Hepatic stellate cell (primary cell): ENCODE measurements around the gene AATF.

Experiments used
- DNase-seq: peaks from one replicate; pipeline ENCODE4 v3.0.0; 2011; ENCODE audit warnings: low spot score

AATF gene

DNA sequence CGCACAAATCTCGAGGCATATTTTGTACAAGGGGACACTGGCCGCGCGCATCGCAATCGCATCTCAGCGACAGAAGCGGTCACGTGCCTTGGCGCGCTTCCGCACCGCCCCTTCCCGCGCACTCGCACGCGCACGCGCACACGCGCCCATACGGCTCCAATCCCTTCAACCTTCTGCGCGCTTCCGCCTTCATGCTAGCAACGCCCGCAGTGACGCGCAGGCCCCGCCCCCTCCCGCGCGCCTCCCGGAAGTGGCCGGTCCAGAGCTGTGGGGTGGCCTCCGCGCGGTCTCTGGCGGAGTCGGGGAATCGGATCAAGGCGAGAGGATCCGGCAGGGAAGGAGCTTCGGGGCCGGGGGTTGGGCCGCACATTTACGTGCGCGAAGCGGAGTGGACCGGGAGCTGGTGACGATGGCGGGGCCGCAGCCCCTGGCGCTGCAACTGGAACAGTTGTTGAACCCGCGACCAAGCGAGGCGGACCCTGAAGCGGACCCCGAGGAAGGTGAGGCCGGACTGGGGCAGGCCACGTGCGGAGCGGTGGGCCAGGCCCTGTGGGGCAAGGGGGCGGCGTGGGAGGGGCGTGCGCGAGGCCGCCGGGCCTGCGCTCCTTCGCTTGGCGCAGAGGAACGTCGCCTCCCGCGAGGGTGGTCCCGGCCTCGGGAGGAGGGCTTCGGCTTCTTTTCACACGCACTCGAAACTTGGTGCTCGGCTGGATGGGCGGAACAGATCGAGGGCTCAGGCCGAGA, at the start of gene AATF:
Gene AATF (plus strand): TSS at position 238 of the 744 bp plus-strand sequence. CDS start 172 bp downstream, at position 410.
- peak; percentile 98 for DNase-seq

DNA sequence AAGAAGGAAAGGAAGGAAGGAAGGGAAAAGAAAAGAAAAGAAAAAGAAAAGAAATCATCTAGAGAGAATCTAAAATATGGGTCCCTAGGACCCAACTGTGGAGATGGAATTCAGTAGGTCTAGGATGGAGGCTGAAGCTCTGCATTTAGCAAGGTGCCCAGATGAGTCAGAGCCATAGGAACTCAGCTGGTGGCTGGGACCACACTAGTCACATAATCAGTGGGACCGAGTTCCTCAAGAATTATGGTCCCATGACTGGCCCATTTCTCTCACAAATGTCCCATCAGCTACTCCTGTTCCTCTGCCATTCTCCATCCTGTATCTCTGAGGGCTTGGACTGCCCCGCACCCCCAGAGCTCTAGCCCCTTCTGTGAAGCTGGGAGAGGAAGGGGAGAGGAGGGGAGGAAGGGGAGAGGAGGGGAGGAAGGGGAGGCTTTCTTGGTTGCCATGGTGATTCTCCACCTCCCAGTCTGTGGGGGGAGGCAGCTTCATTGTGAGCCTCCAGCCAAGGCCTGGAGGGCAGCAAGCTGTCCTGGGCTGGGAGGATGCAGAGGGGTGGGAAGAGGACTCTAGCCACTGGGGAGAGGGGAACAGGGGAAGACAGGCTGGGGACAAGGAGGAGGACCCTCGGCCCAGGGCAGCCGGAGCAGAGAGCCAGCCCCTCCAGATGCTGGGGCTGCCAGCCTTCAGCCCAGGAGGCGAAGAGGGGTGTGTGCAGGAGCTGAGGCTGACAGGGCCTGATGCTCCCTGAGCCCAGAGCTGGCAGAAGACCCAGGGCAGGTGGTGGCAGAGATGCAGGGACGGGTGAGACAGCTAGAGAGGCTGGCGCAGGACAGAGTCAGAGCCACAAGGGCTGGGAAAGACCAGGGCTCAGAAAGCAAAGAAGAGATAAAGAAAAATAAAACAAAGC, 49.2 kb upstream of the AATF start:
- DNase-seq, result no peak

GRCh38 chr17:36900160-36900512, 48.6 kb upstream of the AATF start:
- DNase-seq, result no peak

GRCh38 chr17:36901506-36901905, 47.2 kb upstream of the AATF start:
- DNase-seq, result no peak

- no peak for DNase-seq
These were observed 41.3 kb upstream of the AATF start for GRCh38 chr17:36907407-36907806.

GRCh38 chr17:36910513-36910912, 38.2 kb upstream of the AATF start:
- no peak for DNase-seq

DNA sequence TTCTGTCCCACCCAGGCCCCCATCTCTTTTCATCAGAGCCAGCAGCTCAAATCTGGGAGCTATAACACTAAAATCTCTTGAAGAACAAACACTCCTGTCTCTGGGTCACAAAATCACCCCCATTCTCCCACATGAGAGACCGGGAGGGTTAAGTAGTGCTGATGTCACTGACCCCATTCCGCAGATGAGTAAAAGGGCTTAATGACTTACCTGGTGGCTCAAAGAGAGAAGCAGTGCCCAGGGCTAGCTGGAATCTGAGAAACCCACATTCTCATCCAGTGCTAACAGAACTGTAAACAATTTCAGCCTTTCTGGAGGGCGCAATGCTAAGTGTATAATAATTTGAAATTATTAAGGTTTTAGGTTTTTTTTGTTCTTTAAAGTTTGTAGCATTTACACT, 37.8 kb upstream of the AATF start:
- DNase-seq, result no peak

DNA sequence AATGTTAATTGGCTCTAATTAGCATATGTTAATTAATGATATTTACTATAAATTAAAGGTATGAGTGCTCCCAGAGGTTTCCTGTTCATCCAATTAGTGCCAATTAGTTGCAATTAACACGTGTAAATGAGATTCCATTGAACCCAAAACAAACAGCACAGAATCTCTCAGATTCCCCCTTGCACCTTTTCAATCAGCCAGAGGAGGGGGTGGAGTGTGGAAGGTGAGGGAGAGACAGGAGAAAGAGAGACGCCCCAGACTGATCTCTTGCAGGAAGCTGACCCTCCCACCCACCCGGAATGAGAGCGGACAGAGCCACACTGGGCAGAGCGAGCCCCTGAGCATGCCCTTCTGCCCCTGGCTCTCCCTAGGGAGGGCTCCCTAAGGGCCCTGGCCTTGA, 35.6 kb upstream of the AATF start:
- DNase-seq, result no peak

GRCh38 chr17:36918211-36918691, 30.5 kb upstream of the AATF start:
- DNase-seq, result no peak

DNA sequence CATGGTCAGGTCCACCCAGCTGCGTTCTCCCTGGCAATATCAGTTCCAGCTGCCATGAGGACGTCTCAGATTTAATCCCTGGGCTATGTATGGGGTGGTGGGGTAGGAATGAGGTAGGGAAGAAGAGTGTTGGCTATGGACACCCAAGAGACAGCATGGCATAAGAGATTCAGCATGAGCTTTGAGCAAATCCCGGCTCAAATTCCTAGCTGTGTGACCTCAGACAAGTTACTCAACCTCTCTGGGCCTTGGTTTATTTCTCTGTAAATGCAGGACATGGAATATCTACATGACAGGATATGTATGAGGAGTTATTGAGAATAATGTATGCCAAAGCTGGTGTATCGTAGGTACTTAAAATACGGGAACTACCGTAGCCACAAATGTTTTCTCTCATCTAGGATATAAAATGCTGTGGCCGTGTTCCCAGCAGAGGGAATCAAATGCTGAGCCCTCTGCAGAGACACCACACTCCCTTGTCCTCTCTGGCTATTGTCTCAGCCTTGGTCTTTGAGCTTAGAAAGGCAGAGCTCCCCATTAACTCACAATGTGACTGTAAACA, 29.3 kb upstream of the AATF start:
- DNase-seq, result no peak

- DNase-seq, result no peak
These were observed 28.4 kb upstream of the AATF start for GRCh38 chr17:36920032-36921005.

GRCh38 chr17:36921095-36921851, 27.5 kb upstream of the AATF start:
- DNase-seq, result no peak

GRCh38 chr17:36922175-36922574, 26.6 kb upstream of the AATF start:
- no peak for DNase-seq

DNA sequence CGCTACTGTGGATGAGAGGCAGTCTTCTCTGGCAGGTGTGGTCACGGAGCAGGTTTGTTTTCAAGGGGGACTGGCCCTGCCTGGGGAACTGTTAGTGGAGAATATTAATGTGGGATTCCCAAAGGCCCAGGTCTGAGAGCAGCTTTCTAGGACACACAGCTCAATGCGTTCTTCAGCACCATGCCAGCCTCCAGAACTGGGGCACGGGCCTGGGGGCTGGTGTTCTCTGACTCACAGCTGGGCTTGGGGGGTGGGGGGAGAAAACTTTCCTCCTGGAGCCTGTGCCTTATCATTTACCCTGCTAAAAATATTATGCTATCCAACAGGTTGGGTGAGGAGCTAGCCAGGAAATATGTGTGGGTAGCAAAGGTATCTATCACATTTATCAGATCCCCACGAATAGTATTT, 24.9 kb upstream of the AATF start:
- DNase-seq, result no peak

- DNase-seq, result no peak
These were observed 22.5 kb upstream of the AATF start for GRCh38 chr17:36926226-36926625.

DNA sequence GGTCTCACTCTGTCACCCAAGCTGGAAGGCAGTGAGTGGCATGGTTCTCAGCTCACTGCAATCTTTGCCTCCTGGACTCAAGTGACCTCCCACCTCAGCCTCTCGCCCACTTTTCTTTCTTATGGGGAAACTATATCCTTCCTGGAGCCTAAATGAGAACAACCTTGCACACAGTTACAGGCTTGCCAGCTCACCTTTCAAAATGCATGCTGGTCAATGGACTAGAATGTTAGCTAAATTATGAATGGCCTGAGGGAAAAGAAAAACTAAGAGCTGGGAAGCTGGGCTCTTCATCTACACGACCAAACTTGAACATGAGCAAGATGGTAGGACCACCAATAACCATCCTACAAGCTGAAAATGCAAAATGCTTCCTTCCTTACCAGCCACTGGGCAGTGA, 22.1 kb upstream of the AATF start:
- no peak for DNase-seq

DNA sequence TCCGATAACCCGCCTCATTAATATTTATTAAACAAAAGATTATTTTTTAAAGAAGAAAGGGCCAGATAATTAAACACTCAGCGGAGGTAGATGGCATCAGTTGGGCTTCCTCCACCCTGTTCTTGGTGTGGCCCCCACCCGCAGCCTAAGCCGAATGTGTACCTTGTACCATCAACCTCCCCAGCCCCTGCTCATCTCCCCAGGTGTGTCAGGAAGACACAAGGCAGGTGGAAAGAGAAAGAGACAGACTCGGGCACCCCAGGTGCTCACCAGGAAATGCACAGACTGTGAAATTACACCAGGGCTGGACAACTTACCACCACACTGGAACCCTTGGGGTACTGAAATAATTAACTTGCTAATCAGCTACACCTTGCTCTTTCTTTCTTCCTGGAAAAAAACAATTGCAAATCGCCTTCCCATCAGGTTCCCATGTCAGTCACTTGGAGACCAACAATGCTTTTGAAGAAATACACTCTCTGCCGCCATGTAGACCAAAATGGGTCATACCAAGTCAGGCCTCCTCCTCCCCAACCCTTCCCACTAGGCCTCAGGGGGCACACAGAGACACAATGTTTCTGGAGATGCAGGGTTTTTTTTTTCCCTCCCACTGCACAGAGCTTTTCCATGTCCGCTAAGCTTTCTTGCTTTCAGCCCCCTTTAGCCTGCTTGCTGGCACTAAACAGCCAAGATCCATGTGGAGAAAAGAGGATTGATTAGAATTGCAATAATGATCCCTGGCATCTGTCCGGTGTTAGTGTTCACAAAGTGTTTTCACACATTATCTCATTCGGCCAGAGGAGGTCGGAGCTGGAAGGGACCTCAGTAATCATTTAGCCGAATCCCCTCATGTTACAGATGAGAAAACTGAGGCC, 20.0 kb upstream of the AATF start:
- DNase-seq, result no peak

DNA sequence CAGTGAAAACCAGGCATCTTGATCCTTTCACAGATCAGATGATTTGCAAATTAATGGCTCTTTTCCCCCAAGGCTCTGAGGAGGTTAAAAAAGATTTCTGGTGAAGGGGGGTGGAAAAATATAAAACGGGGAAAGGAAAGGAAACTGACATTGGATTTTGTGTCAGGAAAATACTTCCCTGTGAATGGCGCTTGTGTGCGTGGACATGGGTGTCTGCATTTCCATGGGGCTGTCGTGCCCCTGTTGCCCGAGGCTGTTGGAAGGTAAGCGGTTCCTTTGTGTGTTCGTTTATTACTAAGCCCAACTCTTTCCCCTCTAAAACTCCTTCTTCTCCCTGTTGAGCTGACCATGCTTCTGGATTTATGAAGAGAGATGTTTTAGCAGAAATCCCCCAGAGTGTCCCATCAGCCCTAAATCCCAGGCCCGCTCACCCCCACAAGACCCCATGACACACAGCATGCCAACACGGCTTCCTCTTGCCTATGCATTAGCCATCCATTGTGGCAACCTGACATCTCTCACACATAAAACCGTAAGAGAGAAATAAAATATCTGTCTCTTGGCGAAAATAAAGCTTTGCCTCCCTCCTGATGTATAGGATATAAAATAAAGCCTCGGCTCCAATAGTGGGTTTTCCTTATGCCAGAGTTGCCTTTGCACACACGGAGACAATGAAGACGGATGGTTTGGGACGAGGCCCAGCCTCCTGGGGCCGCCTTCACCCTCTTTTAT, 18.7 kb upstream of the AATF start:
- no peak for DNase-seq

DNA sequence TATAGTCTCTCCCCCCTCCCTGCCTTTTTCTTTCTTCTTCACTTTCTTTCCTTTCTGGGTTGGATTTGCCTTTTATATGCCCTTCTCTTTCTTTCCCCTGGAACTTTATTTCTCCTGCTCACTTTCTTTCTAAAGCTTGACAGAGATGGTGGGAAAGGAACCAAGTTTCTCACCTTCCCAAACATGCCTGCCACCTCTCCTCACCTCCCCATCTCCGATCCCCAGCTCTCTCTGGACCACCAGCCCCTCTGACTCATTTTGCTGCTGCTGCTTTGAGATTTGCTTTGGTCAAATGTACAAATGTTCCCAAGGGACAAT, 18.2 kb upstream of the AATF start:
- DNase-seq, result no peak
